ENCODE results near the gene ACACB. TPM values are rescaled to one million over a fixed set of nuclear protein-coding genes. Genes with fewer than 3 reads are reported as not detected.

The ACACB gene
- total RNA-seq, 2 donors from 2014 or later, result 6.8 to 12.7 TPM

GRCh38 chr12:109289004-109289403, 172.6 kb downstream of the ACACB start:
- Histone ChIP-seq H3K9ac (ENCODE audit: extremely low read depth, low read length, poor library complexity, severe bottlenecking) (no peak overlapping the region), H3K27ac (ENCODE audit: low read depth, low read length) (no peak overlapping the region), H3K4me1 (ENCODE audit: control insufficient read depth, insufficient read depth, low read length) (no peaks in the 10 kb centered on the region), H3K9me3 (ENCODE audit: control insufficient read depth, low read length) (no peaks in the 10 kb centered on the region), H3K36me3 (ENCODE audit: control insufficient read depth, insufficient read depth, low read length) (no peaks in the 10 kb centered on the region), H3K27me3 (ENCODE audit: control insufficient read depth, insufficient read depth, low read length, poor library complexity, severe bottlenecking) (no peaks in the 10 kb centered on the region), H3K4me3 (ENCODE audit: low read length) (no peak overlapping the region)
- TF ChIP-seq CTCF (conservative IDR thresholded peaks at IDR 0.05), result no peak
- no peaks in the 10 kb centered on the region for H3K27me3 Mint-ChIP-seq (ENCODE audit: insufficient read depth)
- no peak overlapping the region for H3K27ac Mint-ChIP-seq
- H3K36me3 Mint-ChIP-seq (ENCODE audit: low read depth), result no peaks in the 10 kb centered on the region
- no peaks in the 10 kb centered on the region for H3K4me1 Mint-ChIP-seq
- no peak overlapping the region for H3K4me3 Mint-ChIP-seq
- no peak for DNase-seq
- H3K9me3 Mint-ChIP-seq, result no peaks in the 10 kb centered on the region
- 38 to 80% methylated on average over 1 to 4 of the region's 4 CpGs for WGBS, 2 experiments (ENCODE audit: insufficient coverage in 1 of 2, insufficient read length in 1 of 2)

GRCh38 chr12:109289551-109289950, 173.2 kb downstream of the ACACB start:
- no peak overlapping the region for H3K9ac ChIP-seq (ENCODE audit: extremely low read depth, low read length, poor library complexity, severe bottlenecking)
- no peaks in the 10 kb centered on the region for H3K4me1 Mint-ChIP-seq
- H3K27ac Mint-ChIP-seq, result no peak overlapping the region
- no peaks in the 10 kb centered on the region for H3K27me3 Mint-ChIP-seq (ENCODE audit: insufficient read depth)
- WGBS, 2 experiments (ENCODE audit: insufficient coverage in 1 of 2, insufficient read length in 1 of 2), result 96 to 97% methylated on average over 4 to 6 of the region's 6 CpGs
- no peak overlapping the region for H3K27ac ChIP-seq (ENCODE audit: low read depth, low read length)
- H3K4me3 ChIP-seq (ENCODE audit: low read length), result no peak overlapping the region
- no peak for DNase-seq
- no peaks in the 10 kb centered on the region for H3K36me3 Mint-ChIP-seq (ENCODE audit: low read depth)
- H3K4me1 ChIP-seq (ENCODE audit: control insufficient read depth, insufficient read depth, low read length), result no peaks in the 10 kb centered on the region
- H3K9me3 Mint-ChIP-seq, result no peaks in the 10 kb centered on the region
- no peak for TF ChIP-seq CTCF (conservative IDR thresholded peaks at IDR 0.05)
- H3K27me3 ChIP-seq (ENCODE audit: control insufficient read depth, insufficient read depth, low read length, poor library complexity, severe bottlenecking), result no peaks in the 10 kb centered on the region
- no peak overlapping the region for H3K4me3 Mint-ChIP-seq
- H3K9me3 ChIP-seq (ENCODE audit: control insufficient read depth, low read length), result no peaks in the 10 kb centered on the region
- no peaks in the 10 kb centered on the region for H3K36me3 ChIP-seq (ENCODE audit: control insufficient read depth, insufficient read depth, low read length)

GRCh38 chr12:109290061-109290460, 173.7 kb downstream of the ACACB start:
- H3K9me3 ChIP-seq (ENCODE audit: control insufficient read depth, low read length), result no peaks in the 10 kb centered on the region
- H3K4me1 ChIP-seq (ENCODE audit: control insufficient read depth, insufficient read depth, low read length), result no peaks in the 10 kb centered on the region
- H3K36me3 ChIP-seq (ENCODE audit: control insufficient read depth, insufficient read depth, low read length), result no peaks in the 10 kb centered on the region
- Mint-ChIP-seq H3K9me3 (no peaks in the 10 kb centered on the region), H3K27ac (no peak overlapping the region), H3K4me1 (no peaks in the 10 kb centered on the region), H3K4me3 (no peak overlapping the region), H3K36me3 (ENCODE audit: low read depth) (no peaks in the 10 kb centered on the region), H3K27me3 (ENCODE audit: insufficient read depth) (no peaks in the 10 kb centered on the region)
- H3K9ac ChIP-seq (ENCODE audit: extremely low read depth, low read length, poor library complexity, severe bottlenecking), result no peak overlapping the region
- WGBS, 2 experiments (ENCODE audit: insufficient coverage in 1 of 2, insufficient read length in 1 of 2), result 96 to 99% methylated on average over 14 to 18 of the region's 18 CpGs
- TF ChIP-seq CTCF (conservative IDR thresholded peaks at IDR 0.05), result no peak
- no peak for DNase-seq
- H3K27ac ChIP-seq (ENCODE audit: low read depth, low read length), result no peak overlapping the region
- H3K4me3 ChIP-seq (ENCODE audit: low read length), result no peak overlapping the region
- no peaks in the 10 kb centered on the region for H3K27me3 ChIP-seq (ENCODE audit: control insufficient read depth, insufficient read depth, low read length, poor library complexity, severe bottlenecking)
